ENCODE data around the gene SLC15A5.

DNA sequence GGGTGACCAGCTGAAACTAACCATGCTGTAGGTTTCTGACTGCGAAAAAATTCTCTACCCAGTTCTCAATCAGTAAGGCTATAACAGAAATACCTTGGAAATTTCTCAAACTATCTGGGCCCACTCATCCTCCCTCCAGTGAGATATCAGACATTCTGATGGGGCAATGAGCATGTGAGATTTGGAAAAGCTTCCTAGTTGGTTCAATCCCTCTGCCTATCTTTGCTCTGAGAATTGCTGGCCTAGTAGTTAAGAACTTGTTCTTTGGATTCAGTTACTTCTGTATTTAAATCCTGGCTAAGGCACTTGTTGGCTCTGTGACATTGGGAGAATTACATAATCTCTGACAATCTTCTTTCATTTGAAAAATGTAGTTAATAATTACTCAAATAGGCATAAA is 119.4 kb downstream of the SLC15A5 start:
- TF ChIP-seq CTCF (conservative IDR thresholded peaks at IDR 0.05; ENCODE audit: low read depth, low read length) (no peak), ELK1 (IDR thresholded peaks at IDR 0.05; ENCODE audit: borderline replicate concordance, low read depth, low read length) (no peak), RFX5 (IDR thresholded peaks at IDR 0.05; ENCODE audit: low read depth, low read length) (no peak), CHD1 (IDR thresholded peaks at IDR 0.05; ENCODE audit: low read depth, low read length) (no peak), MAFK (IDR thresholded peaks at IDR 0.05; ENCODE audit: low read depth, low read length) (no peak)
- TF ChIP-seq, protein P1, sequence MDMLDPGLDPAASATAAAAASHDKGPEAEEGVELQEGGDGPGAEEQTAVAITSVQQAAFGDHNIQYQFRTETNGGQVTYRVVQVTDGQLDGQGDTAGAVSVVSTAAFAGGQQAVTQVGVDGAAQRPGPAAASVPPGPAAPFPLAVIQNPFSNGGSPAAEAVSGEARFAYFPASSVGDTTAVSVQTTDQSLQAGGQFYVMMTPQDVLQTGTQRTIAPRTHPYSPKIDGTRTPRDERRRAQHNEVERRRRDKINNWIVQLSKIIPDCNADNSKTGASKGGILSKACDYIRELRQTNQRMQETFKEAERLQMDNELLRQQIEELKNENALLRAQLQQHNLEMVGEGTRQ (IDR thresholded peaks at IDR 0.05; ENCODE audit: low read depth, low read length) = no peak

Data from IMR-90 (cell line).